ENCODE data around the gene IRF4. TPM values are rescaled to one million over a fixed set of nuclear protein-coding genes. Genes with fewer than 3 reads are reported as not detected.

IRF4 gene
- total RNA-seq, 1 experiment from 2014 or later = not detected

- Mint-ChIP-seq H3K9me3 (ENCODE audit: low read depth, unreplicated experiment) (no peaks in the 10 kb centered on the region), H3K27ac (ENCODE audit: unreplicated experiment) (no peak overlapping the region), H3K4me3 (ENCODE audit: low read depth, unreplicated experiment) (no peak overlapping the region), H3K27me3 (ENCODE audit: unreplicated experiment) (peaks cover 14% of the 10 kb centered on the region), H3K36me3 (ENCODE audit: insufficient read depth, unreplicated experiment) (no peaks in the 10 kb centered on the region), H3K4me1 (ENCODE audit: low read depth, unreplicated experiment) (no peaks in the 10 kb centered on the region)
- TF ChIP-seq CTCF (IDR thresholded peaks at IDR 0.05; ENCODE audit: unreplicated experiment) = no peak
- BruUV-seq (replicated peaks) = no TSS peak
- CTCF ChIA-PET = no interaction called here
- intact Hi-C loops (cut with micrococcal nuclease; ENCODE audit: unreplicated experiment) = no loop called here
- no peak for DNase-seq
These were observed 12.4 kb downstream of the IRF4 start for GRCh38 chr6:403659-404655.

- CTCF ChIA-PET = no interaction called here
- intact Hi-C loops (cut with micrococcal nuclease; ENCODE audit: unreplicated experiment) = no loop called here
These were observed 13.3 kb downstream of the IRF4 start for GRCh38 chr6:404685-405423.

GRCh38 chr6:408148-408547 lies 16.6 kb downstream of the IRF4 start:
- Mint-ChIP-seq H3K4me3 (ENCODE audit: low read depth, unreplicated experiment) (no peak overlapping the region), H3K27ac (ENCODE audit: unreplicated experiment) (no peak overlapping the region), H3K4me1 (ENCODE audit: low read depth, unreplicated experiment) (no peaks in the 10 kb centered on the region), H3K27me3 (ENCODE audit: unreplicated experiment) (peaks cover 35% of the 10 kb centered on the region), H3K36me3 (ENCODE audit: insufficient read depth, unreplicated experiment) (no peaks in the 10 kb centered on the region), H3K9me3 (ENCODE audit: low read depth, unreplicated experiment) (no peaks in the 10 kb centered on the region)
- DNase-seq = no peak
- no TSS peak for BruUV-seq (replicated peaks)
- TF ChIP-seq CTCF (IDR thresholded peaks at IDR 0.05; ENCODE audit: unreplicated experiment) = no peak
- CTCF ChIA-PET = no interaction called here
- intact Hi-C loops (cut with micrococcal nuclease; ENCODE audit: unreplicated experiment) = no loop called here

More at GRCh38 chr6:404685-405423, 13.3 kb downstream of the IRF4 start:
- H3K27ac Mint-ChIP-seq (ENCODE audit: unreplicated experiment) = no peak overlapping the region
- H3K27me3 Mint-ChIP-seq (ENCODE audit: unreplicated experiment) = peaks cover 14% of the 10 kb centered on the region
- BruUV-seq (replicated peaks) = no TSS peak
- no peaks in the 10 kb centered on the region for H3K9me3 Mint-ChIP-seq (ENCODE audit: low read depth, unreplicated experiment)
- no peak overlapping the region for H3K4me3 Mint-ChIP-seq (ENCODE audit: low read depth, unreplicated experiment)
- DNase-seq = no peak
- TF ChIP-seq CTCF (IDR thresholded peaks at IDR 0.05; ENCODE audit: unreplicated experiment) = no peak
- no peaks in the 10 kb centered on the region for H3K4me1 Mint-ChIP-seq (ENCODE audit: low read depth, unreplicated experiment)
- no peaks in the 10 kb centered on the region for H3K36me3 Mint-ChIP-seq (ENCODE audit: insufficient read depth, unreplicated experiment)

- Mint-ChIP-seq H3K4me1 (ENCODE audit: low read depth, unreplicated experiment) (no peaks in the 10 kb centered on the region), H3K36me3 (ENCODE audit: insufficient read depth, unreplicated experiment) (no peaks in the 10 kb centered on the region), H3K27ac (ENCODE audit: unreplicated experiment) (no peak overlapping the region), H3K4me3 (ENCODE audit: low read depth, unreplicated experiment) (no peak overlapping the region), H3K9me3 (ENCODE audit: low read depth, unreplicated experiment) (no peaks in the 10 kb centered on the region), H3K27me3 (ENCODE audit: unreplicated experiment) (peaks cover 31% of the 10 kb centered on the region)
- intact Hi-C loops (cut with micrococcal nuclease; ENCODE audit: unreplicated experiment) = no loop called here
- CTCF ChIA-PET = no interaction called here
- no TSS peak for BruUV-seq (replicated peaks)
- DNase-seq = no peak
- no peak for TF ChIP-seq CTCF (IDR thresholded peaks at IDR 0.05; ENCODE audit: unreplicated experiment)
These were observed 17.1 kb downstream of the IRF4 start for GRCh38 chr6:408599-409102.

All from Calu3 (cell line).